Muscle of arm (tissue), 12 donors: ENCODE measurements around the gene PPP2R5C. TPM values are rescaled to one million over a fixed set of nuclear protein-coding genes. Genes with fewer than 3 reads are reported as not detected.

Experiments used
- DNase-seq: peaks from one replicate; pipeline ENCODE4 v3.0.0-alpha.2; 2013
- polyA plus RNA-seq, 12 donors: library from polyadenylated mRNA; unstranded; fragments of 120-200 nt; gene quantifications; one replicate each; pipeline ENCODE4 v1.2.1, GENCODE V29; 2013; ENCODE audit not compliant: insufficient read length in 12 of 12

The PPP2R5C gene
- polyA plus RNA-seq, 12 donors: 59.5 to 103 (median 74.5) TPM; not detected in 1

DNA sequence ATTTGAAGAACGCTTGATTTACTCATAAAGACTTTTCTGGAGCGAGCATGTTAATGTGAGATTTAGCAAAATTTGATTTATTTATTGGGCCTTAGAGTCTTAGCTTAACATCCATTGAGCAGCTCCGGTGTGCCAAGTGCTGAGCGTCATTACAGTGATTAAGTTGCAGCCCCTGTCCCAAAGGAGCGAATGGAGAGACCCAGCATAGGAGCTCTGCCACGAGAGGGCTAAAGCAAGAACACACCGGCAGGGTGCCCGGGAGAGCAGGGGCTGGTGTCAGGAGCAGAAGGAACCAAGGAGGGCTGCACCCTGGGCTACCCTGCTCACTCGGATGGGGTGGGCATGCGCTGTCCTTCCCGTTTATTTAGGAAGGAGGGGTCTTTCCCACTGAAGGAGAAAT is 50.6 kb downstream of the PPP2R5C start:
- DNase-seq: no peak

DNA sequence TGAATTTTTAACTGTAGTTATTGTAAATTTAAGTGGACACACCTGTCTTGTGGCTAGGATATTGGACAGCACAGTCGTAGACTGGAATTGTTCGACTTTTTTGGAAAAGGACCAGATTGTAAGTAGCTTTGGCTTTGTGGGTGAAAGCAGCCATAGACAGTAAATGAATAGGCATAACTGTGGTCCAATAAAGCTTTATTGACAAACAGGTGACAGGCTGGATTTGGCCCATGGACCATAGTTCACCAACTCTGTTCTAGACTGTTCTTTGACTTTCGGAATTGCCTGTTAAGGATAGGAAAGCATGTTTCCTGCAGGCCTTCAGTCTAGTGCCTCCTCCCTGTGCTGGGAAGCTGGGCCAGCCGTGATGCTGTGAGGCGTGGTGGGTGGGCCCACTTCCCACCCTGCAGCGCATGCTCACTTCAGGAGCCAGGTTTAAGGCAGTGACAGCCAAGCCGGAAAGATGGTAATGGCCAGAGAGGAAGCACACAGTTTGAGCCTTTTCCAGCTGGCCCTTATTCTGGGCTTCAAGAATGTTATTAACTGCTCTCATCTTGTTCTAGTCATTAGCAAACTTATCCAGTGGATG is 51.8 kb downstream of the PPP2R5C start:
- DNase-seq: no peak

GRCh38 chr14:101813833-101814232 is 52.3 kb downstream of the PPP2R5C start:
- no peak for DNase-seq

DNA sequence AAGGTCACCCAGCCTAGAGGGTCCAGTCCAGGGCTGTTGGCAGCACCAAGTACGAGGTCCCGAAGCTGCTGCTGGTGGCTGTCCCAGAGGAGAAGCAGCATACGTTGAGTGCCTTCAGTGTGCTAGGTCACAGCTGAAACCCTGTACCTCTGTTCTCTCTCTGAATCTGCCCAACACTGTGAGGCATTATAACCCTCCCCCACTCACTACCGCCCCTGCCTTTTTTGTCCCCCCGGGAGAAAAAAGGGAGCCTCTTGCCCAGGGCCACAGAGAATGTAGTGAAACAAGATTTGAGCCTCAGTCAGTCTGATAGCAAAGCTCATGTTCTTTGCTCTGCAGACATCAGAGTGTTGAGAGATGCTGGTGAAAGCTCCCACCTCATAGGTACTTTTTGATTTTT is 53.4 kb downstream of the PPP2R5C start:
- no peak for DNase-seq

DNA sequence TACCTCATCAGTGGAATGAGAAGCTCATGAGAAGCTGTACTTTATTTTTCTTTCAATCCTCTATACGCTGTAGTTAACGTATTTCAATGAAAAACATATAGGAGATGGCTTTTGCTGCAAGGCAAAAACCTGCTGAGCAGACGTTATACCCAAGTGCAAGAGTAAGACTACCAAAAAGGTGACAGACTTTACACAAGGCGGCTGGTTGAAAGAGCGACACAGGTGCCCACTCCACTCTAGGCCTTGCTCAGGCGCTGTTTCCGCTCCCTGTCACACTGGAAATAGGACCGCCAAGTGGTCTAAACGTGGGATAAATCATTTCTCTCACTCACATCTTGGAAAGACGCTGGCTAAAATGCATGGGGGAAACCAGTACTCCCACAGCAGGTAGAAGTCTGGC is 54.5 kb downstream of the PPP2R5C start:
- no peak for DNase-seq

DNA sequence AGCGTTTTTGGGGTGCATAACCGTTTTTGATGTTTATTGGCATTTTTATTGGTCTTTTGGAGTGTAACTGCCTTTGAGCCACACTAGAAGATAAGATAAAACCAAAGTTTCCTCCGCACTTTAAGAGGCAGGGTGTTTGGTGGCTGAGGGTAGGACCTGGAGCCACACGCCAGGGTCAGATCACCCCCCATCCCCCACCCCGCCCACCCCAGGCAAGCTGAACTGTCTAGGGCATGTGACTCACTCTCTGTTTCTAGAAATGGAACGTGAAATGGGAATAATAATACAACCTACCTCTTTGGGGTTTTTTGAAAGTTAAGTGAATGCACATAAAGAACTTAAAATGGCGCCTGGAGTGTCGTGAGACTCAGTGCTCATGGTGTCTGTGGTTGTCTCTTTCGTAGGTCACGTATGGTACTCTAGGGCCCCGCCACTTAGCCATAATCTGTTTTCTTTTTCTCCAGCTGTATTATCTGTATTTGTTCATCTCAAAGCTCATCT is 56.0 kb downstream of the PPP2R5C start:
- no peak for DNase-seq

GRCh38 chr14:101819251-101819990 is 57.9 kb downstream of the PPP2R5C start:
- no peak for DNase-seq

DNA sequence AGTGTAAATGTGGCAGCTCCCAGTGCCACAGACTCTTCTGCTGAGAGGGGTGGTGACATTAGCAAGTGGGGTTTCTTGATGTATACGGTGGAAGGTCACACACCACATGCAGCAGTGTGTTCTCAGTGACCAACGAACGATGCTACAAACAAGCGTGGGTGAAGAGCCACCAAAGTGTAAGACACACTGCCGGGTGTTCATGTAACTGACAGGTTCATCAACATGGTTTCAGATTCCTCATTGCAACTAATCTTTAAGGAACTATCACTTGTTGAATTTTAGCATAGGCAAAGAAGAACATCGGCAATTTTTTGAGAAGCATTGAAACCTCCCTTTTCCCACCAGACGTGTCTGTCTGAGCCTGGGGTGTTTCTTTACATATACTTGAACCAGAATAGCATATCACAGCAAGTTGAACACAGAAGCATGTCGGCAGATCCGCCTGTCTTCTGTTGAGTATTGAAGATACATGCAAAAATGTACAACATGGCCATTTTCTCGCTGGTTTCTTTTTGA is 58.8 kb downstream of the PPP2R5C start:
- DNase-seq: no peak

- DNase-seq: no peak
These were observed 60.0 kb downstream of the PPP2R5C start for GRCh38 chr14:101821528-101821927.

DNA sequence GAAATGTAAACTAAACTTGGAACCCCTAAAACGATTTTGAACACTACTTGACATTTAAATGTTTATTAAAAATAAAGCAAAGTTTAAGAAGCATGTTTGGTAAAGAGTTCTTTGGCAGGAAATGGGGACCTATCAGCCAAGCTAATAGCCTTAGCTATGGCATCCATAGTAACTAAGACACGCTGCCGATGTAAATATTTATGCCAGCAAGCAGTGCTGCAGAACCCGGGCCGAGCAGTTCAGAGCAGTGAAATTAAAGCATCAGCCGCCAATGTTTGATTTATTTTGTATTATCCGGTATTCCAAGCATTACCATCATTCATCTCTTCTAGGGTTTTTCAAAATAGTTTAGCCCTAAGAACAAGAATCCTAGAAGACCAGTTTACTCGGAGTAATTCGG is 61.6 kb downstream of the PPP2R5C start:
- no peak for DNase-seq

DNA sequence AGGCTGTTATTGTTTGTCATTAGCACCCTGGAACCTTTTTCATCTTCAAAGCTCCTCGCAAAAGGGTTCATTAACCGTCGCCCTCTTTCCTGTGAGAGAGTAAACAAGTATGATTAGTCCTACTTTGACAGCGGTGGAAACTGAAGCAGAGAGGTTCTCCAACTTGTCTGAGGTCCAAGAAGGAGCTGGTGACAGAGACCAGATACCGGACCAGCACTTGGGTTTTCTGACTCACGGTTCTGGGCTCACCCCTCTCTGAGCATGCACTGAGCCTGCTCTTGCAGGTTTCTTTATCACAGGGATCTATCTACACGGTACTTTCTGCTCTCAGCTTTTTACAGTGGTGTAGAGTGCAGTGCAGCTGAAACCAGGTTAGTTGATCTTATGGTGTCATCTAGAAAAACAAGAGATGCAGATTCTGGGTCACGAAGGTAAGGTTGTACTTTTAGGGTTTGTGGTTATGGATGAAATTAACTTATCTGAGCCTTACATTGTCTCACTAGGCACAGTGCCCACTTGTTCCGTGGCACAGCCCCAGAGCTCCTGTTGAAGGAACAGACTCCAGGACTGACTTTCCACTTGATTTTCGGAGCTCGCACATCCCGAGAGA is 62.1 kb downstream of the PPP2R5C start:
- DNase-seq: no peak

DNA sequence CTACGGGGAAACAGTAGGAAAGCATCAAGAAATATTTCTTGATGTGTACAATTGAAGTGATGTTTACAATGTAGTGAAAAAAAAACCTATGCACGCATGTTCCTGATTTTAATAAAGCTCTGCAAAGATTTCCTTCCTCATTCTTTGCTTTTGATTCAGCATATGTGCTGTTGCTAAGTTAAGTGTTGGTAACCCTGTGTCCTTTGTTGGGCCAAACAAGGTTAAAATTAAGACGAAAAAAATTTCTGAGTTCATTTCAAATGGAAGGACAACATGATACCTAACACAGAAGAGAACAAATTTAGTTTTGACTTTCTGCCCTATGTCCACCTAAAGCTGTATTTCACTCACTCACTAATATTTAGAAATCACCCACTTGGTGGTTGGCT is 62.8 kb downstream of the PPP2R5C start:
- DNase-seq: no peak

DNA sequence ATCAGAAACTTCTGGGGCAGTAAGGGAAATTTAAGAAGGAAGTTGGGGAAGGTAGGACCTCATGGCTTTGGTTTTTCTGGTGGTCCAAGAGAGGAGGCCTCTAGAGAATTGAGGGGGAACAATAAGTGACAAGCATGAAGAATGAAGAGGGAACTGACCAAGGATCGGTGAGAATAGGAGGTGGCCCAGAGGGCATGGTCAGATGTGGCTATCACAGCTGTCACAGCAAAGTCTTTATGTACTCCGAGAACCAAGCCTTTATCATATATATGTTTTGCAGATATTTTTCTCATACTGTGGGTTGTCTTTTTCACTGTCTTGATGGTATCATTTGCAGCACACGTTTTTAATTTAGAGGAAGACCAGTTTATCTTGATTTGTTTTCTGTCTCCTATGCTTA is 64.3 kb downstream of the PPP2R5C start:
- no peak for DNase-seq

DNA sequence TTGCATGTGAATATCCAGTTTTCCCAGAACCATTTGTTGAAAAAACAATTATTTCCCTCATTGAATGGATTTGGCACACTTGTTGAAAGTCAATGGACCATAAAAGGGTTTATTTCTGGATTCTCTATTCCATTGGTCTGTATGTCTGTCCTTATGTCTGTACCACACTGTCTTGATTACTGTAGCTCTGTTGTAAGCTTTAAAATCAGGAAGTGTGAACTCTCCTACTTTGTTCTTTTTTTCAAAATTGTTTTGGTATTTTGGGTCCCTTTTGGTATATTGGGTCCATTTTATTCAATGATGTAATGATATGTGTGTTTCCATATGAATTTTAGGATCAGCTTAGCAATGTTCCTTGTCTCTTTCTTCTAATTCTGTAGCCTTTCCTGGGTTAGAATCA is 64.8 kb downstream of the PPP2R5C start:
- no peak for DNase-seq

DNA sequence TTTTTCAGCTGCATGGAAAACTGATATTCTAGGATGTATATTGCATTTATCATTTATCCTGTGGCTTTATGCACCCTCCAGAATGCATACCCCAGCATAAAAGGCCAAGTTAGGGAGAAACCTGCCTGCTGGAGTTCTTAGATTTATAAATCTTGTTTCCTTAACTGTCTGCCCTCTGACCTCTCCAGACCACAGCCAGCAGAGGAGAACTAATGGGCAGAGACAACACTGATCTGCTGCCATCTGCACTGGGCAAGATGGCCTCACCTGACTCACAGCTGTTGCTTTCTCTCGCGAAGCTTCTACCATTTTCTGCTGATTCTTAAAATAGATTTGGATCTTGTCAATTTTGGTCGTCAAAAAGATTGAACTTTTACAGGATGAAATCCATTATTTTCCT is 65.8 kb downstream of the PPP2R5C start:
- no peak for DNase-seq

DNA sequence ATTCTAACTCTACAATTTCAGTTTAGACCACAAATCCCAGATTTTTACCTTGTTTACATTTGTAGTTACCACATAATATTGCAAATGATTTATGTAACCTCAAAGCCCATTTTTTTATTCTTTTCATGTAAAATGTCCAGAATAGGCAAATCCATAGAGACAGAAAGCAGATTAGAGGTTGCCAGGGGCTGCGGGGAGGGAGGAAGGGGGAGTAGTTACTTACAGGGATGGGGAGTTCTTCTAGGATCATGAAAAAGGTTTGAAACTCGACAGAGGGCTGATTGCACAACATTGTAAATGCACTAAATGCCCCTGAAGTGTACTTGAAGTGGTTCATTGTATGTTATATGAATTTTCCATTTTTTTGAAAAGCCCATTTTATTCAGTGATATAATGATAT is 66.5 kb downstream of the PPP2R5C start:
- no peak for DNase-seq

DNA sequence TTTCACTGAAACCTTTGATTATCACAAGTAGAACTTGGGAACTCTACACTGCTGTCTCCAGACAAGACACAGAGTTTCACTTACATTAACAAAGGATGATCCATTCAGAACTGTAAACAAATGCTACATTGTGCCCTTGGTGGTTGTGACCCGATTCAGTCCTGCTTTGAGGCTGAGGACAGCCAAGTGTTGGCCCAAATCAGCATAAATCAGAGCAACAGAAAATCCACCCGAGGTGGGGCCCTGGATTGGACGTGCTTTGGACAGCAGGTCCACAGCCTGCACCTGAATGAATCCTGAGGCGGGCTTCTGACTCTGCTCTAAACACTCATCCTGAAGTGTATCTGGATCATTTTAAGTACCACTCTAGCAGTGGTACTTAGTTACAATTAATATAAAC is 68.8 kb downstream of the PPP2R5C start:
- DNase-seq: no peak

- no peak for DNase-seq
These were observed 71.5 kb downstream of the PPP2R5C start for GRCh38 chr14:101833045-101833444.

- no peak for DNase-seq
These were observed 72.9 kb downstream of the PPP2R5C start for GRCh38 chr14:101834397-101834796.

DNA sequence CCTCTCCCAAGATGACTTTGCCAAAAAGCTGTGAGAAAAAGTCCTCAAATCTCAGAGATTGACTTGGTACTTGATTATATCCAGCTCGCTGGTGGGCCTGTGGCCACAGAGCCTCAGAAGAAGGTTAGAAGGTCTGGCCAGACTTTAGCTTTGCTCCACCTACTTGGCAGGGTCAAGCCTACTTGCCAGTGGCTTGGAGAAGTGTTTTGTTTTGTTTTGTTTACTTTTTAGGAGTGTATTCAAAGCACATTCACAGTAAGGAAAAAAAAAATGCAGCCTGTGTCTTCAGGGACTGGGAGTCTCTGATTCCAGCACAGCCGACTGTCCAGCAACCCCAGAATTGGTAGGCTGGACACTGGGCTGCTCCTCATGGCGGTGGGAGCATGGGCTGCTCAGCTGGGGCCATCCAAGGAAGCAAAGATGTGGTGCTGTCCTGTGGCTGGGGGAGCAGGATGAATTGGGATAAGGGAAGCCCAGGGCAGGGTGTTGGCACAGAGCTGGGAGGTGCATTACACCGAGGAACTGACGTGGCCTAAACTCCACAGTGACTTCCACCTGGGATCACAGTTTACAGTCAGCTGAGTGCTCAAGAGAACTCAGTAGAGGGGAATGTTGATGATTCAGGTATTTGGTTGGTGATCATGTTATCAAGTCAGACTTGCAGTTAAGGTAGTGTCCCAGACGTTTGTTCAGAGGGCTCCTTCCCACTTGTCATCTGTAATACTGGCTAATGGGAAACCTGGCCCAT is 73.5 kb downstream of the PPP2R5C start:
- no peak for DNase-seq

- no peak for DNase-seq
These were observed 74.1 kb downstream of the PPP2R5C start for GRCh38 chr14:101835566-101835965.

- DNase-seq: no peak
These were observed 74.6 kb downstream of the PPP2R5C start for GRCh38 chr14:101836135-101836534.
